Heart left ventricle (tissue), 13 donors: Measurements from ENCODE around the gene XRN2.

Experiments
- CTCF ChIP-seq, 12 donors: fragments of 200-600 bp; sonication (generic) in 4 of 12; IDR thresholded peaks; one replicate each; pipeline versions ENCODE4 v1.5.0 to v1.8.0; 2018 to 2022; ENCODE audit warnings: antibody characterized with exemption in 12 of 12, mild to moderate bottlenecking in 5 of 12
- POLR2A ChIP-seq, 2 donors: fragments of 450-650 bp; IDR thresholded peaks; one replicate each; pipeline ENCODE4 v1.6.1; 2017; ENCODE audit warnings: antibody characterized with exemption in 2 of 2, mild to moderate bottlenecking in 2 of 2, moderate library complexity in 2 of 2
- donor health status: ischemic (EF 13 %, LVEDD 7.1; RV severe dilation, severe dysfunction).
- donor health status: DM: no; HTN: yes; CAD: no.
- donor health status: DM: no; HTN: no; CAD: no.
- donor health status: ischemic (EF 25% LVEDD 6.9; RV normal size, moderate dysfunction).
- donor health status: ischemic (EF 25% LVEDD 5.7; RV mildly dilated, moderate dysfunction).
- donor health status: ischemic (EF 35%, LVEDD 5.7; RV mildly dilated, moderate dysfunction).
- donor health status: nonischemic (EF 11% LVEDD 7.7; RV severe dilation, severe dysfunction).
- donor health status: DM: yes; HTN: yes; CAD: no.
- donor health status: PGD.
- donor health status: ischemic (EF 29% LVEDD 5.4; RV normal size, mild dysfunction).
- donor health status: nonischemic (EF 23%, LVEDD 6.1; RV moderate dilation, normal function).

GRCh38 chr20:21291026-21291425 lies 12.1 kb upstream of the XRN2 start:
- TF ChIP-seq CTCF (IDR thresholded peaks at IDR 0.05) (no peak), POLR2A (IDR thresholded peaks at IDR 0.05) (no peak)
